ENCODE results near the gene ACTG2. TPM values are rescaled to one million over a fixed set of nuclear protein-coding genes. Genes with fewer than 3 reads are reported as not detected.

The ACTG2 gene
- total and polyA plus RNA-seq, 2 donors (not counting 1 experiment from before 2014, with no cell fraction given): not detected

- Mint-ChIP-seq H3K27ac (no peak overlapping the region), H3K4me3 (no peak overlapping the region), H3K27me3 (no peaks in the 10 kb centered on the region), H3K9me3 (ENCODE audit: insufficient read depth) (no peaks in the 10 kb centered on the region), H3K4me1 (peaks cover 68% of the 10 kb centered on the region)
- Histone ChIP-seq H4K20me1 (ENCODE audit: control insufficient read depth, insufficient read depth, low read length, poor library complexity, severe bottlenecking) (peaks cover 54% of the 10 kb centered on the region), H3K9ac (ENCODE audit: low read length) (no peak overlapping the region), H3K4me3 (ENCODE audit: control extremely low read depth in 1 of 5, extremely low read depth in 1 of 5, insufficient read depth in 1 of 5, low read depth in 2 of 5, low read length in 4 of 5) (no peak overlapping the region), H3K27ac (ENCODE audit: low read length in 2 of 2) (no peak overlapping the region), H2AFZ (ENCODE audit: insufficient read depth, low read depth, low read length, poor library complexity, severe bottlenecking) (no peak overlapping the region), H3K4me2 (replicated peaks; ENCODE audit: low read depth, low read length, poor library complexity, severe bottlenecking) (no peak overlapping the region), H3K79me2 (ENCODE audit: control insufficient read depth, insufficient read depth, low read length) (peaks cover 99% of the 10 kb centered on the region), H3K36me3 (replicated peaks in 1 of 2; ENCODE audit: control extremely low read depth in 1 of 2, control insufficient read depth in 1 of 2, extremely low read depth in 1 of 2, insufficient read depth in 2 of 2, low read length in 1 of 2) (peaks cover 3 to 46% of the 10 kb centered on the region in 2 experiments), H3K9me3 (ENCODE audit: control extremely low read depth in 1 of 3, control insufficient read depth in 2 of 3, insufficient read depth in 1 of 3, low read length in 2 of 3) (no peaks in the 10 kb centered on the region), H3K27me3 (replicated peaks in 1 of 4; ENCODE audit: control extremely low read depth in 1 of 4, control insufficient read depth in 3 of 4, insufficient read depth in 4 of 4, low read length in 3 of 4) (no peaks in the 10 kb centered on the region), H3K4me1 (ENCODE audit: control insufficient read depth in 2 of 2, insufficient read depth in 2 of 2, low read length in 2 of 2) (peaks cover 17 to 25% of the 10 kb centered on the region in 2 donors)
- ChIA-PET POLR2A (no interaction called here), CTCF (interaction anchor here (1.6 kb wide), 1 partner anchor 25 kb away, joined by 5 read pairs; no protein-coding TSS in a partner anchor)
- ATAC-seq (ENCODE audit: low read depth) (no peak), DNase-seq (no peak)
- TF ChIP-seq CTCF (IDR thresholded peaks at IDR 0.05) (no peak), EZH2 (IDR thresholded peaks at IDR 0.05; ENCODE audit: borderline replicate concordance, insufficient read depth, low read depth, low read length, poor library complexity, severe bottlenecking) (no peak)
- WGBS (ENCODE audit: insufficient coverage): 100% methylated on average over 3 of the region's 3 CpGs
- intact Hi-C loops (cut with micrococcal nuclease): no loop called here
Observed at GRCh38 chr2:73933194-73933593, 40.4 kb downstream of the ACTG2 start.

- no peaks in the 10 kb centered on the region for H3K27me3 Mint-ChIP-seq
- Histone ChIP-seq H3K36me3 (replicated peaks in 1 of 2; ENCODE audit: control extremely low read depth in 1 of 2, control insufficient read depth in 1 of 2, extremely low read depth in 1 of 2, insufficient read depth in 2 of 2, low read length in 1 of 2) (peaks cover 11 to 63% of the 10 kb centered on the region in 2 experiments), H3K9ac (ENCODE audit: low read length) (no peak overlapping the region), H2AFZ (ENCODE audit: insufficient read depth, low read depth, low read length, poor library complexity, severe bottlenecking) (no peak overlapping the region), H3K27me3 (replicated peaks in 1 of 4; ENCODE audit: control extremely low read depth in 1 of 4, control insufficient read depth in 3 of 4, insufficient read depth in 4 of 4, low read length in 3 of 4) (no peaks in the 10 kb centered on the region), H4K20me1 (ENCODE audit: control insufficient read depth, insufficient read depth, low read length, poor library complexity, severe bottlenecking) (peaks cover 68% of the 10 kb centered on the region), H3K4me2 (replicated peaks; ENCODE audit: low read depth, low read length, poor library complexity, severe bottlenecking) (no peak overlapping the region), H3K27ac (ENCODE audit: low read length in 2 of 2) (no peak overlapping the region), H3K9me3 (ENCODE audit: control extremely low read depth in 1 of 3, control insufficient read depth in 2 of 3, insufficient read depth in 1 of 3, low read length in 2 of 3) (no peaks in the 10 kb centered on the region), H3K4me3 (ENCODE audit: control extremely low read depth in 1 of 5, extremely low read depth in 1 of 5, insufficient read depth in 1 of 5, low read depth in 2 of 5, low read length in 4 of 5) (no peak overlapping the region), H3K79me2 (ENCODE audit: control insufficient read depth, insufficient read depth, low read length) (peaks cover 96% of the 10 kb centered on the region), H3K4me1 (ENCODE audit: control insufficient read depth in 2 of 2, insufficient read depth in 2 of 2, low read length in 2 of 2) (peaks cover 0 to 12% of the 10 kb centered on the region in 2 donors)
- intact Hi-C loops (cut with micrococcal nuclease): no loop called here
- no peak for ATAC-seq (ENCODE audit: low read depth)
- no peak for DNase-seq
- H3K4me3 Mint-ChIP-seq: no peak overlapping the region
- H3K9me3 Mint-ChIP-seq (ENCODE audit: insufficient read depth): no peaks in the 10 kb centered on the region
- peaks cover 56% of the 10 kb centered on the region for H3K4me1 Mint-ChIP-seq
- TF ChIP-seq CTCF (IDR thresholded peaks at IDR 0.05) (no peak), EZH2 (IDR thresholded peaks at IDR 0.05; ENCODE audit: borderline replicate concordance, insufficient read depth, low read depth, low read length, poor library complexity, severe bottlenecking) (no peak)
- CTCF ChIA-PET: interaction anchor here (1.0 kb wide), 1 partner anchor 27 kb away, joined by 4 read pairs; no protein-coding TSS in a partner anchor
- POLR2A ChIA-PET: no interaction called here
- H3K27ac Mint-ChIP-seq: no peak overlapping the region
Observed at GRCh38 chr2:73935641-73936040, 42.8 kb downstream of the ACTG2 start.

Measured in B cell (primary cell).